Stimulated activated CD4-positive, alpha-beta T cell treated with anti-CD3 and anti-CD28 coated beads, Interleukin-4, amount 100 ng/mL, for 4 hours (primary cell): ENCODE results near the gene ELMO3.

Experiments used
- DNase-seq, 2 experiments: peaks; one replicate each; pipeline ENCODE4 v3.0.0-alpha.2; 2020

Gene ELMO3

GRCh38 chr16:67183284-67183626, 15.7 kb upstream of the ELMO3 start:
- DNase-seq = no peak

GRCh38 chr16:67183627-67184452, 15.1 kb upstream of the ELMO3 start, which contains the start of gene MATCAP1:
MATCAP1 (minus strand) TSS chr16:67183963; CDS start chr16:67180610, 3,353 bp downstream.
- peak; percentile 89 to 94 for DNase-seq

- peak in 1 of 2 experiments; percentile 46 for DNase-seq
Observed at GRCh38 chr16:67184453-67184994, 14.4 kb upstream of the ELMO3 start.

- DNase-seq = peak; percentile 68 to 84
Observed at GRCh38 chr16:67184995-67185650, 13.8 kb upstream of the ELMO3 start.

- DNase-seq = no peak
Observed at GRCh38 chr16:67185651-67186134, 13.2 kb upstream of the ELMO3 start.

GRCh38 chr16:67186550-67186950, 12.4 kb upstream of the ELMO3 start:
- DNase-seq = no peak

GRCh38 chr16:67187175-67187890, 11.6 kb upstream of the ELMO3 start:
- DNase-seq = no peak

- DNase-seq = no peak
Observed at GRCh38 chr16:67188323-67188722, 10.6 kb upstream of the ELMO3 start.

GRCh38 chr16:67188798-67189197, 10.1 kb upstream of the ELMO3 start:
- DNase-seq = no peak

- no peak for DNase-seq
Observed at GRCh38 chr16:67190041-67190440, 8.9 kb upstream of the ELMO3 start, which contains the start of gene EXOC3L1. EXOC3L1 (minus strand) TSS chr16:67190136; CDS start chr16:67189676, 460 bp downstream.

GRCh38 chr16:67190448-67191399, 8.2 kb upstream of the ELMO3 start:
- DNase-seq = no peak

- DNase-seq = no peak
Observed at GRCh38 chr16:67191411-67191994, 7.4 kb upstream of the ELMO3 start.

- peak; percentile 82 to 86 for DNase-seq
Observed at GRCh38 chr16:67191995-67192681, 6.8 kb upstream of the ELMO3 start, which contains the start of gene E2F4. E2F4 (plus strand) TSS chr16:67192155; CDS start chr16:67192228, 73 bp downstream.

- DNase-seq = no peak
Observed at GRCh38 chr16:67192781-67193361, 6.1 kb upstream of the ELMO3 start.

GRCh38 chr16:67193536-67193935, 5.4 kb upstream of the ELMO3 start:
- no peak for DNase-seq

- DNase-seq = no peak
Observed at GRCh38 chr16:67194260-67194659, 4.7 kb upstream of the ELMO3 start.

- DNase-seq = no peak
Observed at GRCh38 chr16:67195676-67196075, 3.3 kb upstream of the ELMO3 start.

- no peak for DNase-seq
Observed at GRCh38 chr16:67196881-67197280, 2.0 kb upstream of the ELMO3 start.

- no peak for DNase-seq
Observed at GRCh38 chr16:67197704-67198103, 1.2 kb upstream of the ELMO3 start.

GRCh38 chr16:67198238-67198734, 645 bp upstream of the ELMO3 start:
- DNase-seq = no peak
